Epithelial cell of proximal tubule (primary cell): Measurements from ENCODE around the gene MSI1. TPM values are rescaled to one million over a fixed set of nuclear protein-coding genes. Genes with fewer than 3 reads are reported as not detected.

ENCODE experiments used
- DNase-seq: peaks from one replicate; pipeline ENCODE4 v3.0.0-alpha.2; 2011; ENCODE audit warnings: low read depth
- H3K4me3 ChIP-seq: 2 replicates; pipeline ENCODE4 v1.5.1; 2011; ENCODE audit warnings: low read depth, mild to moderate bottlenecking, low read length
- CTCF ChIP-seq: conservative IDR thresholded peaks from 2 replicates; pipeline ENCODE4 v1.5.1; 2012; ENCODE audit warnings: low read depth, mild to moderate bottlenecking, low read length
- total RNA-seq: library from RNA; depleted of rRNA; stranded (reverse); fragments of >200 nt; gene quantifications from 2 replicates; pipeline ENCODE4 v1.2.3, GENCODE V29; 2015

The MSI1 gene
- total RNA-seq, 1 donor from 2014 or later = 25.8 TPM

GRCh38 chr12:120376934-120377572, 8.1 kb upstream of the MSI1 start:
- TF ChIP-seq CTCF = no peak
- no peak for DNase-seq
- H3K4me3 ChIP-seq = no peak overlapping the region

- TF ChIP-seq CTCF = no peak
- no peak for DNase-seq
- no peak overlapping the region for H3K4me3 ChIP-seq
Measured at GRCh38 chr12:120376416-120376815, 7.5 kb upstream of the MSI1 start.

GRCh38 chr12:120376009-120376408, 7.0 kb upstream of the MSI1 start:
- no peak for DNase-seq
- H3K4me3 ChIP-seq = no peak overlapping the region
- no peak for TF ChIP-seq CTCF

GRCh38 chr12:120373683-120374082, 4.7 kb upstream of the MSI1 start:
- H3K4me3 ChIP-seq = no peak overlapping the region
- TF ChIP-seq CTCF = no peak
- DNase-seq = no peak

GRCh38 chr12:120370343-120371243, 1.6 kb upstream of the MSI1 start:
- DNase-seq = no peak
- TF ChIP-seq CTCF = no peak
- H3K4me3 ChIP-seq = no peak overlapping the region

- DNase-seq = no peak
- no peak for TF ChIP-seq CTCF
- no peak overlapping the region for H3K4me3 ChIP-seq
Measured at GRCh38 chr12:120369603-120370342, 809 bp upstream of the MSI1 start.
